GM23248 (cell line): ENCODE data around the gene ZNF555. TPM values are rescaled to one million over a fixed set of nuclear protein-coding genes. Genes with fewer than 3 reads are reported as not detected.
A peak's percentile ranks its signal among the peaks of the same experiment; 100 is the strongest.

ENCODE experiments used
- DNase-seq: peaks from one replicate; pipeline ENCODE4 v3.0.0-alpha.2; 2015
- H2AFZ ChIP-seq: fragments of 200-600 bp; sonication (generic); 2 replicates; pipeline ENCODE4 v1.6.1; 2016; ENCODE audit warnings: antibody characterized with exemption
- H3F3A ChIP-seq: fragments of 200-600 bp; sonication (generic); 2 replicates; pipeline ENCODE4 v1.6.1; 2016; ENCODE audit warnings: mild to moderate bottlenecking, antibody characterized with exemption, mixed run types; ENCODE audit not compliant: insufficient read depth
- H3K27ac ChIP-seq: fragments of 200-600 bp; sonication (generic); 2 replicates; pipeline ENCODE4 v1.5.1; 2016; ENCODE audit warnings: mild to moderate bottlenecking
- H3K27me3 ChIP-seq: fragments of 200-600 bp; sonication (generic); replicated peaks from 2 replicates; pipeline ENCODE4 v1.6.1; 2016; ENCODE audit warnings: mild to moderate bottlenecking; ENCODE audit not compliant: insufficient read depth
- H3K36me3 ChIP-seq: fragments of 200-600 bp; sonication (generic); 2 replicates; pipeline ENCODE4 v1.6.1; 2016; ENCODE audit warnings: low read depth, mild to moderate bottlenecking
- H3K4me1 ChIP-seq: fragments of 200-600 bp; sonication (generic); 2 replicates; pipeline ENCODE4 v1.6.1; 2016; ENCODE audit warnings: mild to moderate bottlenecking; ENCODE audit not compliant: insufficient read depth
- H3K4me2 ChIP-seq: fragments of 200-600 bp; sonication (generic); one replicate; pipeline ENCODE4 v1.6.1; 2016; ENCODE audit warnings: mild to moderate bottlenecking; ENCODE audit not compliant: unreplicated experiment
- H3K4me3 ChIP-seq: fragments of 200-600 bp; sonication (generic); 2 replicates; pipeline ENCODE4 v1.5.1; 2016; ENCODE audit warnings: mild to moderate bottlenecking
- H3K79me2 ChIP-seq: fragments of 200-600 bp; sonication (generic); 2 replicates; pipeline ENCODE4 v1.6.1; 2016; ENCODE audit warnings: mild to moderate bottlenecking; ENCODE audit not compliant: insufficient read depth
- H3K9ac ChIP-seq: fragments of 200-600 bp; sonication (generic); 2 replicates; pipeline ENCODE4 v1.6.1; 2016; ENCODE audit warnings: mild to moderate bottlenecking
- H3K9me2 ChIP-seq: fragments of 200-600 bp; sonication (generic); 2 replicates; pipeline ENCODE4 v1.6.1; 2016; ENCODE audit warnings: mixed run types, mild to moderate bottlenecking, moderate library complexity; ENCODE audit not compliant: insufficient read depth
- H3K9me3 ChIP-seq: fragments of 200-600 bp; sonication (generic); one replicate; pipeline ENCODE4 v1.6.1; 2017; ENCODE audit warnings: low read depth
- H4K20me1 ChIP-seq: fragments of 200-600 bp; sonication (generic); 2 replicates; pipeline ENCODE4 v1.6.0; 2016; ENCODE audit not compliant: insufficient read depth
- EZH2 ChIP-seq: fragments of 200-600 bp; sonication (generic); IDR thresholded peaks from 2 replicates; pipeline ENCODE4 v1.6.1; 2018; ENCODE audit warnings: antibody characterized with exemption, mild to moderate bottlenecking; ENCODE audit not compliant: insufficient read depth, poor library complexity, severe bottlenecking
- EZH2phosphoT487 ChIP-seq: fragments of 200-600 bp; sonication (generic); IDR thresholded peaks from 2 replicates; pipeline ENCODE4 v1.6.1; 2018; ENCODE audit warnings: antibody characterized with exemption, moderate library complexity, mild to moderate bottlenecking, low read depth; ENCODE audit not compliant: insufficient read depth
- WGBS, 2 experiments: methylation state at CpG; one replicate each; pipeline ENCODE4 v1.1.6; 2015 to 2017; ENCODE audit warnings: low lambda C conversion rate in 2 of 2, low coverage in 1 of 2; ENCODE audit errors: missing lambda C conversion rate in 2 of 2; 5-methylcytosine and 5-hydroxymethylcytosine counted together
- in situ Hi-C: fragments of 300-500 bp; cut with MboI; formaldehyde crosslinking; loops from 2 replicates; pipeline ENCODE4 v1.15.0; 2020
- polyA plus RNA-seq: library from polyadenylated mRNA; unstranded; fragments of >200 nt; fragmentation: Nextera tagmentation; extraction: Ambion mirVana; gene quantifications from 2 replicates; pipeline ENCODE4 v1.2.1, GENCODE V29; 2016
- total RNA-seq: library from RNA; depleted of rRNA; stranded (reverse); fragments of >200 nt; shearing (Covaris generic); gene quantifications from 2 replicates; pipeline ENCODE4 v1.2.3, GENCODE V29; 2014

The ZNF555 gene
- total and polyA plus RNA-seq, 2 experiments from 2014 or later: 4.3 to 6.2 TPM

DNA sequence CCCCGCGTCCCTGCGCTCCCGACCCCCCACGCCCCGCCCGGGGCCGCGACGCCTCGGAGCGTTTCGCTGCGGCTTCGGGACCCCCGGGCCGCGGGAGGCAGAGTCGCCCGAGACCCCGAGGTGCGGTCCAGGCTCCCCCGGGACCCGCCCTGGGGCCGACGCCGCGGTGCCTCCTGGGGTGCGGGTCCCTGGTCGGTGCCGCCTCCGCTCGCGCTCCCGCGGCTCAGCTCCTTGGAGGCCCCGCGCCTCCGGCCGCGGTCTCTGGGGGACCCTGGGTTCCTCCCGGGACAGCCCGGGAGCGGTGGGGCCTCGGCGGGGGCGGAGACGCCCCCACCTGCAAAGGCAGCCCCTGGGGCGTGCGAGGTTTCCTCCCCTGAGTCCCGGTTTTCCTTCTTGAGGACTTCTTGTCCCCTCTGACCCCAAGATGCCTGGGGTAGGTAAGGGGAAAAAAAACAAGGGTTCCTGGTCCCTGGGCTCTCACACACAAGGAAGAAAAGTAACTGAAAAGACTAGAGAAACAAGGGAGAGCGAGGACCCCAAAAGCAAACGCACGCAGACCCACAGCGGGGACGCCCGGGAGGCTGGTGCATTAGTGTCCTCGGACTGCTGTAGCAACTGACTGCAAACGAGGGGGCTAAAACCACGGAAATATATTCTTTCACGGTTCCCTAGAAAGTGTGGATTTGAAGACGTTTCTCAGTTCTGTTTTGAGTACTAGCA lies 740 bp downstream of the ZNF555 start:
- 1 to 2% methylated on average over 23 to 49 of the region's 62 CpGs for WGBS, 2 experiments
- H2AFZ ChIP-seq: peak overlapping the region; percentile 94
- H3K36me3 ChIP-seq: no peaks in the 10 kb centered on the region
- no peaks in the 10 kb centered on the region for H4K20me1 ChIP-seq
- no peaks in the 10 kb centered on the region for H3K27me3 ChIP-seq
- H3K9me3 ChIP-seq: no peaks in the 10 kb centered on the region
- H3K27ac ChIP-seq: no peak overlapping the region
- H3K4me3 ChIP-seq: peak overlapping the region; percentile 84
- DNase-seq: peak; percentile 45
- H3K9ac ChIP-seq: peak overlapping the region; percentile 84
- TF ChIP-seq EZH2 (no peak), EZH2phosphoT487 (no peak)
- no peaks in the 10 kb centered on the region for H3K4me1 ChIP-seq
- peak overlapping the region; percentile 97 for H3K4me2 ChIP-seq
- H3F3A ChIP-seq: 0 out of 2 replicates have a peak, but pooled peaks cover 4% of the 10 kb centered on the region
- in situ Hi-C loops: no loop called here
- H3K9me2 ChIP-seq: no peaks in the 10 kb centered on the region
- peaks cover 53% of the 10 kb centered on the region for H3K79me2 ChIP-seq

- H3K9me2 ChIP-seq: no peaks in the 10 kb centered on the region
- no peak overlapping the region for H3K4me2 ChIP-seq
- peaks cover 2% of the 10 kb centered on the region; the same call in 1 of the 2 replicates for H3K36me3 ChIP-seq
- H3K4me1 ChIP-seq: no peaks in the 10 kb centered on the region
- H3K79me2 ChIP-seq: peaks cover 84% of the 10 kb centered on the region
- no peak overlapping the region for H3K4me3 ChIP-seq
- no peaks in the 10 kb centered on the region for H4K20me1 ChIP-seq
- TF ChIP-seq EZH2: no peak
- no peak for TF ChIP-seq EZH2phosphoT487
- H3F3A ChIP-seq: 0 out of 2 replicates have a peak, but pooled peaks cover 4% of the 10 kb centered on the region
- no peaks in the 10 kb centered on the region for H3K27me3 ChIP-seq
- H3K27ac ChIP-seq: no peak overlapping the region
- in situ Hi-C loops: no loop called here
- no peaks in the 10 kb centered on the region for H3K9me3 ChIP-seq
- H2AFZ ChIP-seq: no peak overlapping the region
- DNase-seq: no peak
- 59 to 65% methylated on average over 2 of the region's 2 CpGs for WGBS, 2 experiments
- H3K9ac ChIP-seq: no peak overlapping the region
These were observed 3.8 kb downstream of the ZNF555 start for GRCh38 chr19:2845107-2845506.

GRCh38 chr19:2846180-2846894 lies 5.1 kb downstream of the ZNF555 start:
- no peak overlapping the region for H3K9ac ChIP-seq
- WGBS, 2 experiments: 94 to 98% methylated on average over 13 of the region's 13 CpGs
- H4K20me1 ChIP-seq: no peaks in the 10 kb centered on the region
- no peak for DNase-seq
- peaks cover 11% of the 10 kb centered on the region; the same call in 1 of the 2 replicates for H3K36me3 ChIP-seq
- in situ Hi-C loops: no loop called here
- H3K79me2 ChIP-seq: peaks cover 93% of the 10 kb centered on the region
- no peak overlapping the region for H3K4me2 ChIP-seq
- H3K4me3 ChIP-seq: no peak overlapping the region
- no peaks in the 10 kb centered on the region for H3K9me3 ChIP-seq
- H3K27me3 ChIP-seq: no peaks in the 10 kb centered on the region
- no peaks in the 10 kb centered on the region for H3K4me1 ChIP-seq
- no peak overlapping the region for H3K27ac ChIP-seq
- TF ChIP-seq EZH2phosphoT487: no peak
- no peak for TF ChIP-seq EZH2
- no peaks in the 10 kb centered on the region for H3F3A ChIP-seq
- H2AFZ ChIP-seq: no peak overlapping the region
- H3K9me2 ChIP-seq: no peaks in the 10 kb centered on the region

- WGBS, 2 experiments: 96 to 98% methylated on average over 3 of the region's 3 CpGs
- TF ChIP-seq EZH2 (no peak), EZH2phosphoT487 (no peak)
- Histone ChIP-seq H4K20me1 (no peaks in the 10 kb centered on the region), H3K36me3 (peaks cover 23% of the 10 kb centered on the region), H3K9me3 (peaks cover 4% of the 10 kb centered on the region), H3F3A (no peaks in the 10 kb centered on the region), H3K9ac (no peak overlapping the region), H3K27ac (no peak overlapping the region), H3K9me2 (no peaks in the 10 kb centered on the region), H3K27me3 (no peaks in the 10 kb centered on the region), H3K4me3 (no peak overlapping the region), H3K4me2 (no peak overlapping the region), H3K79me2 (peaks cover 85% of the 10 kb centered on the region), H3K4me1 (no peaks in the 10 kb centered on the region), H2AFZ (no peak overlapping the region)
- in situ Hi-C loops: no loop called here
- no peak for DNase-seq
These were observed 6.2 kb downstream of the ZNF555 start for GRCh38 chr19:2847507-2847906.
